ELF-1 (cell line): ENCODE results near the gene RHOH.

Source experiments
- DNase-seq: peaks from one replicate; pipeline ENCODE4 v3.0.0-alpha.2; 2016; ENCODE audit warnings: low read depth, low spot score

The RHOH gene

DNA sequence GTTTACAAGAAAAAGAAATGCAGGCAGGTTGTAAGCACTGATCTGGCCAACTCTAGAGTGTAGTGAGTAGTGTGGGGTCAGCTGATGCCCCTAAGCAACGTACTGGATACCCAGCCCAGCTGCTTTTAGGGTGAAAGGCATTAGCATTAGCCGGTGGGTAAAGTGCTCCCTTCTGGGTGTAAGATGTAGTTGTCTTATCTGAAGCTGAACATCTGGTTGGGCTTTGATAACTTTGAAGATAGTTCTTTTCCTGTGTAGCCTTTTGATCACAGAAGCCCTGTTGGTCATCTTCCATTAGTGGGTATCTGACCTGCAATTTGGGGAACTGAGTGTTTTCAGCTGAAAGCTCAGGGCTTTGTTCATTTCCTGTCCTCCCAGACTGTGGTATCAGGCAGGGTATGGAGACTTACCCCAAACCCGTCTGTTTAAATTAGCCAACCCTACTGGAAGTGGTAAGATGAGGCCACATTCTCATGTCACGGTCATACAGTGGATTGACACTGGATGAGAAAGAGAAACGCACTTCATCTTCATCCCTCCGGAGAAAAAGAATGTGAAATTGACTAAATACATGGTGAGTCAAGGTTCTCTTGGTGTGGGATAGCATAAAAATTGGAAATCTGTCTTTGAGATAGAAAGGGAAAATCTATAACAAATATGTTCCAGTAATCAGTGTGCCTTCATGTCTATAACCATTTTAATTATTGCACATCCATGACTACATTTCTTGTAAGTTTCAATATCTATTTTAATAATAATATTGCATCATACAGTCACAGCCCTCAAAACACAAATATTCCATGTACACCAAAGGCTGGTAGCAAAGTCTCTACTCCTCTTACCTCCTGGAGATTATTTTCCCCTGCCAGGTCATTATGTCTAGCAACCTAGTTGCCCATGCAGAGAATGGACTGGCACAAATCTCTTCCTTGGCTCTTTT lies 8.7 kb downstream of the RHOH start:
- DNase-seq: no peak

DNA sequence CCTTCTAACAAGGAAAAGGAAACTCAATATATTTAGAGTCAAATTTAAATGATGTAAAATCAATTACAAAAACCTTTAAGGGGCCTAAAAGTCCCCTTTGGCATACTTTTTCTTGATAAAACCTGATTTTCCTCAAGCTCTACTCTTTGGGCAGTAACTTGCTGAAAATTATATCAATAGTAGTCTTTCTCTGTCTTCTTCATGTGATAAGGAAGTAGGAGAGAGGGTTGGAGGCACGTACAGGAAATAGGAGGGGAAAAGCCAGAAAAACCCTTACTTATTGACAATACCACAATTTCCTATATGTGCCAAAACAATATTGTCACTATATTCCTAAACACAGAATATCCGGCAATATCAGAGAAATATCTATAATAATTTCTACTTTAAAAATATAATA lies 9.6 kb downstream of the RHOH start:
- no peak for DNase-seq

DNA sequence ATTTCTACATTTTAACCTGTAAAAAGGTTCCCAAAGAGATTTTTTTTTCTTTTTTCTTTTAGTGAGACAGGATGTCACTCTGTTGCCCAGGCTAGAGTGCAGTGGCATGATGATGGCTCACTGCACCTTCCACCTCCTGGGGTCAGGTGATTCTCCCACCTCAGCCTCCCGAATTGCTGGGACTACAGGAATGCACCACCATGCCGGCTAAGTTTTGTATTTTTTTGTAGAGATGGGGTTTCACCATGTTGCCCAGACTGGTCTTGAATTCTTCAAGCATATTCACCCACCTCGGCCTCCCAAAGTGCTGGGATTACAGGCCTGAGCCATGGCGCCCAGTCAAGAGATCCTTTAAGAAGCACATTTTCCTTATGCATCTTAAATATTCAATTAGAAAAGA lies 12.6 kb downstream of the RHOH start:
- DNase-seq: no peak

DNA sequence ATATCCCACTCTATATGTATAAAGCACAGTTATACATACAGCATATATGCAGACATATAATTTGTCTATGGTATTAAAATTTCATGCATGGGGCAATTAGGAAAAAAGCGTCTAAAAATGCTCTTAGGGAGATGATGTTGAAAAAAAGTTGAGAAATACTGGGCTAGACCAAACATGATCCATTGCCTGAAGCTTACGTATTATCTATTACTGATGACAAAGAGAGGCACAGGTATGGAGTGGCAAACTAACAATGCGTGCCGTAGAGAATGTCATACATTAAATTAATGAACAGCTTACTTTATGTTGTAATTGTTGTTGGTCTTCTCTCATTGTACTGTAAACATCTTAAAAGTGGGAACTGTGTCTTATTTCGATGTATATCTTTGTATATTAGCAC lies 13.9 kb downstream of the RHOH start:
- DNase-seq: no peak

DNA sequence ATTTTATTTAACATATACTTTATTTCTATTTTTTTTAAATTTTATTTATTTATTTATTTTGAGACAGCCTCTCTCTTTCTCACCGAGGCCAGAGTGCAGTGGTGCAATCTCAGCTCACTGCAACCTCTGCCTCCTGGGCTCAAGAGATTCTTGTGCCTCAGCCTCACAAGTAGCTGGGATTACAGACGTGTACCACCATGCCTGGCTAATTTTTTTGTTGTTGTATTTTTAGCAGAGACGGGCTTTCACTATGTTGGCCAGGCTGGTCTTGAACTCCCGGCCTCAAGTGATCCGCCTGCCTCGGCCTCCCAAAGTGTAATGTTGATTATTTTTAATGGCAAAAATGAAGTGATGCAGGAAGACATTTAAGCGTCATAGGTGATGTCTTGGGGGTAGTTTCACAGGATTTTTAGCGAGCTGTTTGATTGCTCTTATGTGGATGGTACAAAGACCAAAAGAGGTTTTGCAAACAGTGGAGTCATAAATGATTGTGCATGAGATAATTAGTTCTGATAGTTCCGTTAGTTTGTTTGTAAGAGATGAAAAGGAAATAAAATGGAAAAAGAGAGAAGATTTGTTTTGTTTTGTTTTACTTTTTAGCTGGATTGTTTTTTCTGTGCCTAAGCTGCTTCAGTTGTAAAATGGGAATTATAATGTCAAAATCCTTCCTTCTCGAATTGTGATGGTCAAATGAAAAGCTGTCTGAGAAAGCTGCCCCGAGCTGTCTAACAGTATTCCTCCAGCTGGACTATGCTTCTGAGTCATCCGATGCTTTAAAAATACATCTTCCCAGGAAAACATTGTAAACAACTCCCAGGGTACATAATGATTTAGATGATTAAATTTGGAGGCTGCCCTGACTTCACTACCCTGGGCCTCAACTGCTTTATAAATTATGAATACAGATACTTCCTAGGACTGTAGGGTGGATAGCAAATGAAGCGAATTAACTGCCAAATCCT lies 14.7 kb downstream of the RHOH start:
- DNase-seq: no peak

DNA sequence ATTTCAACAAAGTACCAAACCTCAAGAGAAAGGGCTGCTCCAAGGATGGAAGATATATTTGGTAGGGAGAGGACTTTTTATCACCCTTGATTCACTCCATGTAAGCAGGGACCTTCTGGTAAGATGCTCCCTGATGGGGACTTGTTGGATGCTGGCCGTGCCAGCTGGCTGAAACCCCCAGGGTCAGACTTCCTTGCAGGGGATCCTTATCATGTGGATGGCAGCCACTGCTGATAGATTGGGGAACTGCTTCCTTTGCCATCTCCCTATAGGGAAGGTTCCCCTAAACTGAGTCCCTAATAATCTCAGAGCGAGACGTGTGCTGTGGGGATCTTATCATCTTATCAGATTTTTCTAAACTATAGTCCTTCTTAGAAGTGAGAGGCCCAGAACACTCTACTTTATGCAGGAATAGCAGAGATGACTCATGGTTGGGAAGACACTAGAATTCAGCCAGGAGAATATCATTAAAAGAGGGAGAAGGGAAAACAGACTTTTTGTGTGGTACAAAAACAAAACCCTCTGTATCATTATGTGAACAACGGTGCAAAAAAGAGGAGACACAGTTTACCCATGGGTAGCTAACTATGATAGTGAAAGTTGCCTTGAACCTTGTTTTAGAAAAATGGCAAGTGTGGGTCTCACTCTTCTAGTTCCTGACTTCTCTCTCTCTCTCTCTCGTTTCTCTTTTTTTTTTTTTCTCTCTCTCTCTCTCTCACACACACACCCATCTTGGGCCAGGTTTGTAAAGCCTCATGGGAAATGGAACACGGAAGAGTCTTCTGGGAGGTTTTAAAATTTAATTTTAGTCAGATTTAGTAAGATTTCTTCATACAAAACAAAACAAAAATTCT lies 16.1 kb downstream of the RHOH start:
- DNase-seq: no peak

DNA sequence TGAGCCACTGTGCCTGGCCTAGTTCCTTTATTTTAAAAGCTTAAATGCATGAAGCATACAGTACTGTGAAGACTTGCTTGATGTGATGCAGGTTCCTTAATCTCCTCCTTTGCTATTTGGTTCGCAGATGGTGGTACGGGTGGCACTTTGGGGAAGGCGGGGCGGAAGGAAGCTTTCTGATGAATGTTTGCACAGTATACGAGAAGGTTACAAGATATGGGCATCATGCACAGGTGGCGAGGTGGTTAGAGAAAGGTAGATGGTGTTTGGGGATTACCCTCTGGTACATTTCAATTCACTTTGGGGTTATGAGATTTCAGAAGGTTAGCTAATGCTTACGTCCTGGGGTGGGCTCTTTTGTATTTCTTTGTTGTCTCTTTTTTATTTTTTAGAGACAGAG lies 17.2 kb downstream of the RHOH start:
- no peak for DNase-seq

DNA sequence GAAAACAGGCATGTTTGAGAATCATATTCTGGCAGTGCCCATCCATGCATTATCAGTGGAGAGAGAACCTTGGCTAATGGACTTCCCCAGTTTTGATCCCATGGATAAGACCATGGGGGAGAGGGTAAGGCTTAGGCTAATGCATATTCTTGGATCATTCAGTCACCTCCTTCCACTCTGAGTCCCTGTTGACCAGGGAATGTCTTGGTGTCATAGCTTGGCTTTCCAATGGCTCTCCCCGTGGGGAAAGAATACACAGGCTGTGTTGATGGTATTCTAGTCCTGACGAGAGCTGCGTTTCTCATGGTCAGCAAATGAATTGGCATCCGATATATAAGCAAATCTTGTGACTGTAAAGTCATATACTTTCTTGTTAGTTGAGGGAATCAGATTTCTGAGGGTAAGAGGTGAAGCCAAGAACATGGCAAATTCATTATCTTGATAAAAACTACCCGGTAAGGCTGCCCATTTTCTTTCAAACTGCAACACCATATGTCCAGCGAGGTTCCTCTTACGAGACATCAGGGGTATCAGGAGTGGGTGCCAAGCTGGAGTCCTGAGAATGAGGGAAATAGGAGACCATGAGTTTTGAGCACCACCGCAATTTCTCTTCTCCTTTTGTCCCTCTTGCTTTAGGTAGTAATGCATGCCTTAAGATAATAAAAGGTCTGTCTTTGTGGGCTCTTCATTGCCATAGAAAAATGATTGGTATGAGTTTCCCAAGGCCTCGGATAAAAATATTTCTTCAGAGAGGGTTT lies 18.0 kb downstream of the RHOH start:
- DNase-seq: no peak

DNA sequence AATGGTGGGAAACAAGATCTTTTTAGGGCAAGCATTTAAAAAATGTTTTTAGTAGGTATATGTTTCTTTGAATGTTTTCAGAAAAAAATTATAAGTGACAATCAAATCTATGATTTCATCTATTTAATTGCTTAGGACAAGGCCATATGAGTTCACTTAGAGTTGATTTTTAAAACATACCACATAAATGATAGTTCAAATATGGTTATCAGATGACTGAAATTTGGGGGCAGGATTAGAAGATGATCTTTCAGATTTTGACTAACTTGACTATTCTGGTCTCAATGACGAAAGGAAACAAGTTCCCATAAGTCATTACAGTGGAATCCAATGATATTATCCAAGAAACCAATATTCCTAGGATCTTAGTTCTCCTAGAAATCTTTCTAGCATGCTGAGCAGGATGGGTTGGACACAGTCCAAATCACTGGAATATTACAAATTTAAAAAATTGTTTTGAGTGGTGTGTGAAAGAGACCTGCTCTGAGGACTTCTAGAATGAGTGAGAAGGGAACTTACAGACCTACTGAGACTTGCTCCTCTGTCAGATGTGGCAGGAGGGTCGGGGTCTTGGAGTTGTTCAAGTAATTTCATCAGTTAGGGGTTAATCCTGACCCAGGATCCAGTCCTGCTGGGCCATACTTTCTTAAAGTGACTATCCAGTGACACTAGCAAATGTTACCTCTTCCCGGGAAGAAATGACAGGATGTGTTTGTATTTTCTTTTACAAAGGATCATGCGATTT lies 20.0 kb downstream of the RHOH start:
- no peak for DNase-seq

DNA sequence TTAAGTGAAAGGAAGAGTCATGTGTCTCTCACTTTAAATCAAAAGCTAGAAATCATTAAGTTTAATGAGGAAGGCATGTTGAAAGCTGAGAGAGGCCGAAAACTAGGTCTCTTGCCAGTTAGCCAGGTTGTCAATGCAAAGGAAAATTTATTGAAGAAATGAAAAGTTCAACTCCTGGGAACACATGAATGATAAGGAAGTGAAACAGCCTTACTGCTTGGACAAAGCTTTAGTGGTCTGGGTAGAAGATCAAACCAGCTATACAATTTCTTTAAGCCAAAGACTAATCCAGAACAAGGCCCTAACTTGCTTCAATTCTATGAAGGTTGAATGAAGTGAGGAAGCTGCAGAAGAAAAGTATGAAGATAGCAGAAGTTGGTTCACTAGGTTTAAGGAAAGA lies 24.9 kb downstream of the RHOH start:
- no peak for DNase-seq

DNA sequence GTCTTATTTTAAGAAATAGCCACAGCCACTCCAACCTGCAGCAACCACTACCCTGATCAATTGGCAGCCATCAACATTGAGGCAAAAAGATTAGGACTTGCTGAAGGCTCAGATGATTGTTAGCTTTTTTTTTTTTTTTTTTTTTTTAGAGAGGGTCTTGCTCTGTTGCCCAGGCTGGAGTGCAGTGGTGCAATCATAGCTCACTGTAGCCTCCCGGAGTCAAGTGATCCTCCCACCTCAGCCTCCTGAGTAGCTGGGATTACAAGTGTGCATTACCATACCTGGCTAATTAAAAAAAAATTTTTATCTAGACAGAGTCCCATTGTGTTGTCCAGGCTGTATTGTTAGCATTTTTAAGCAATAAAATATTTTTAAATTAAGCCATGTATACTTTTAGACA lies 26.5 kb downstream of the RHOH start:
- DNase-seq: no peak

DNA sequence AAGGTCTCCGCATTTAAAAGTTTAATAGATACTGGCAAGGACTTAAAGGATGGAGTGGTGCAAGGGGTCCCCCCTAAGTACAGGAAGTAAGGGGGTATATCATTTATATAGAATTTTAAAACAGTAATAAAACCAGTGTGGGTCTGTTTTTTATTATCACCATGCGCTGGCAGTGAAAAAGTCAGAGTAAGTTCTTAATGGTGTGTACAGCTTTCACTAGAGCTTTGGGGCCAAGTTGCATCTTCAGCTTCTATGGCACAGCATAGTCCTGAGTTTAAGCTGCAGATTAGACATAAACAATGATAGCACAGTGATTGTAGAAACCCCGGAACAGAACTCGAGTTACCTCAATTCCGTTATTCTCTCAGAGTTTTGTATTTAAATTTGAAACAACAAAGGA lies 27.6 kb downstream of the RHOH start:
- no peak for DNase-seq

DNA sequence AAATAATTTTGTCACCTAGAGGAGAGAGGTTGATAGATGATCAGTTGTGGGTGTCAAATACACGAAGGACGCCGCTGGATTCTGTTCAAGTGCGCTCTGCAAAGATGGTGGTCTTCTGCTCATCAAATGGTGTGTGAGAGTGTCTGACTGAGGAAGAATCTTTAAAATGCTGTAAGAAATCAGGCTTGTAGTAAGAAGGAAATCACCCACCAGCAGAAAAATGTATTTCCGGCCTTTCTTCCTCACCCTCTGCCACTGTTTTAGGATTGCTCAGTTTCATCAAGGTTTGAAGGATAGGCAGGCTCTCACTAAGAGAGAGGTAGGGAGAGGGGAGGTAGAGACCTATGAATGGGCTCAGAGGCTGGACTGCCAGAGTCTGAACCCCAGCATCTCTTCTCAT lies 28.7 kb downstream of the RHOH start:
- no peak for DNase-seq

DNA sequence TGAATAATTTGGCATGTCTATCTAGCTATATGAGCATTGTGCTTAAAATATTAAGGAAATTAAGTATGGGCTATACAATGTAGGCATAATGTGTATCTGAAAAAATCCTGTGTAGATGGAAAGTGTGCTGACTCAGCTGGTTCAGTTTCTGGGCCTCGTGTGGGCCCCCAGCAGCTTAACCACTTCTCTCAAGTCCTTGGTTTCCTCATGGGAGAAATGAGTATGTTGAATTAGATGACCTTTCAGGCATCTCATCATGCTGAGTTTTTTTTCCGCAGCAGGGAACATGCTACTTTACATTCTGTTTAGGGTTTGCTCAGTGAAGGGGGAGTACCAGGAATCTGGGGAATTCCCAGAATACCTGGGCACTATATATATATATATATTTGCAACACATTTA lies 30.5 kb downstream of the RHOH start:
- DNase-seq: no peak

DNA sequence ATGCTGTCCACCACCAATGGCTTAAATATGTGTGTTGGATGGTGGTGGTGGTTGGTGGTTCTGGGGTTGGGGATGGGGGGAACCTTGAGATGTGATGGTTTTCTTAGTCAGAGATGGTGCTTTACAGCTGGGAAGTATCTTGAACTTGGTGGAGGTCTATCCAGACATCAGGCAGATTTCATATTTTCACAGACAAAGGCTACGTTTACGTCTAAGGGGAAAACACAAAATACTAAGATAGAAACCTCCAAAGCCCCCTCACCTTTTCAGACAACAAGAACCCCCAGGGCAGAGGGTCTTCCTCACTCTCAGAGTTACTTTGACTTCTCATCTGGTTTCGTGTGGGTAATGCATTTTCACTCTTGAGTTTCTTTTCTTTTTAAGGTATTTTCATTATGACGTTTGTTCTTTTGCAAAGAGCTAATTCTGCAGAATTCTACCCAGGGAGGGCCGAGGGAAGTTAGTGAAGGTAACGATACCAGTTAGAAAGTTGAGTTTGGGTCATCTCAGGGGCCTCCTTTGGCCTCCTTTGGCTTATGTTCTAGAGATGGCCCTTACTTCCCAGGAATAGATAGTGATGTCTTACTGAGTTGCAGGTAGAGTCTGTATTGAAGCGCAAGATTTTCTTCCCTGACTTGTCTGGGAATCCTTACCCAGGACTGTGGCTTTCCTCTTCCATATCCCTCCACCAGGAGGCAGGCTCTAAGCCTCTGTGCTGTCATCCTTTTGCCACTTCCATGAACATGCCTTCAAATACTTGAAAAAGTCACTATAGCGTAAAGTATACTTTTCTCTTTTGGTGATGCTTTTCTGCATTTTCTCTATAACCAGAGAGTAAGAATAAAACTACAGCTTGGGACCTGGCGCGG lies 31.9 kb downstream of the RHOH start:
- peak; percentile 43 for DNase-seq

DNA sequence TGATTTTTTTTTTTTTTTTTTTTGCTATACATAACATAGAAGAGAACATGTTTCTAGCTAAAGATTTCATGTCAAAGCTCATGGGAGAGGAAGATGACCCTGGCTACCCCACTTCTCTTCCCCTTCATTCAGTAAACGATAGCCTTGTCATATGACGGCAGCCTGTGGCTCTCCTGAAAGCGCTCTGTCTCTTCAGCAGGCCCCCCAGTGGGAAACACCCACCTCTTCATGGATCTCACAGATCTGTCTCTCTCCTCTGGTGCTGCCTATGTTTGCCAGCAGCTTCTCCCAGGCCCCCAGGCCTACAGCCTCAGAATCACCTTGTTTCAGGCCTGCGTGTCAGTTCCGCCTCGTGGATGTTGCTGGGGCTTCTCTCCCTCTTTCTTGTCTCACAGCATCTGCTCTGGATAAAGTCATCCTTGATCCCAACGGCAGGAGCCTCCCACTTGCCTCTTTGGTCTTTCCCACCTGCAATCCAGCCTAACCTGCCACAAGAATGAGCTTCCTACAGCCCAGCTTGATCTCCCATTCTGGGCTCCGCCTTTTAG lies 34.6 kb downstream of the RHOH start:
- DNase-seq: no peak

DNA sequence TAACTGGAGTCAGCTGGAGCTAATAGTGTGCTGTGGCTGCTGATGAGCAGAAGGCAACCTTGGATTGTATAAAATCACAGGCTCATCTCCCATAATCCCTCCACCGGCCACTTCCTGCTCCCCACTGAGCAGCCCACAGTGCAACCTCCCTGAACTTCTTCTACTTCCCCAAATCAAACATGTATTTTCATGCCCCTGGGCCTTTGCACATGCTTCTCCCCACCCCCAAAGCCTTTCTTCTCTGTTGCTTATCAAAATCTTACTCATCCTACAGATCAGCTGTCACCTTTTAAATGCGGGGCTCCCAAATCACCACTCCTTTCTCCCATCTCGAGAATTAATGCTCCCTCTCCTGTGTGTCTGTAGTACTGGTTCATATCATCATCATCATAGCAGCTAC lies 35.8 kb downstream of the RHOH start:
- no peak for DNase-seq

DNA sequence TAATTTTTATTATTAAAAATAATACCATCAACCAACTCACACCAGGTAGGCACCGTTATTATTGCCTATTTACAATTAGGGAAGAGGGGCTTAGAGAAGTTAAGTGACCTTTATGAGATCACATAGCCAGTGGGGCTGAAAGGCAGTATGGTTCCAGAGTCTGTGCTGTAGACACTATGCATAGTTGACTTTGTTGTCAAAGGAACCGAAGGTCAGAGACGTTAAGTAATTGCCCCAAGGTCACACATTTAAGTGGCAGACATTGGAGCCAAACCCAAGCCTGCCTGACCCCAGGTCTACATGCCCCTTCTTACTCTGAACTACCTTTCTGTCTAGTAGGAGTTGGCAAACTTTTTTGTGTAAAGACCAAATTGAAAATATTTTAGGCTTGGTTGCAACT lies 36.4 kb downstream of the RHOH start:
- DNase-seq: no peak

DNA sequence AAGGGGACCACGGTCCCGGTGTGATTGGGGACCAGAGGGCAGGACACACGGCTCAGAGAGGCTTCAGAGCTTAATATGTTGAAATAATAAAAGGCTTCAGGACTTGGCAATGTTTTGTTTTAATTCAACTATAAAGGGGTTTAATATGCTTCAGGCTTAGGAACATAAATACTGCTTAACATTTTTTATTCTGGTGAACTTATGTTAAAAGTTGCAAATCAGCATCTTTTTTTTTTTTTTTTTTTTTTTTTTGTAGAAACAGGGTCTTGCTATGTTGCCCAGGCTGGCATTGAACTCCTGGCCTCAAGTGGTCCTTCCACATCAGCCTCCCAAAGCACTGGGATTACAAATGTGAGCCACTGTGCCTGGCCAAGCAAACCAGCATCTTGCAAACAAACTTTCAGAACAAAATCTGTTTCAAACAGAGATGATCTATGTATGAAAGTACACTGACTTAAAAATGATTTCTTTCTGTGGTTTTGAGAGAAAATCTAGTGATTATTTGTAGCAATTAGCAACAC lies 37.7 kb downstream of the RHOH start:
- DNase-seq: no peak
